HepG2 (cell line): Measurements from ENCODE around the gene PROCR. TPM values are rescaled to one million over a fixed set of nuclear protein-coding genes. Genes with fewer than 3 reads are reported as not detected.

Source experiments
- ATF4 ChIP-seq, 2 experiments: fragments of 450-650 bp in 1 of 2; sonication (generic) in 1 of 2; formaldehyde crosslinking; IDR thresholded peaks; 2 replicates each; pipeline versions ENCODE4 v1.5.0 to v1.8.0; 2020 to 2022; ENCODE audit warnings: mild to moderate bottlenecking in 1 of 2, missing genetic modification reagents in 1 of 2
- ELF4 ChIP-seq: sonication (generic); formaldehyde crosslinking; IDR thresholded peaks from 2 replicates; pipeline ENCODE4 v1.5.0; 2020; ENCODE audit warnings: missing genetic modification reagents, mild to moderate bottlenecking, moderate library complexity, borderline replicate concordance
- FOXA3 ChIP-seq: IDR thresholded peaks from 2 replicates; pipeline ENCODE4 v1.6.1; 2016; ENCODE audit warnings: missing genetic modification reagents, missing compliant biosample characterization
- FOXK1 ChIP-seq: sonication (generic); formaldehyde crosslinking; IDR thresholded peaks from 2 replicates; pipeline ENCODE4 v1.4.0; 2020; ENCODE audit warnings: low read depth, missing genetic modification reagents, borderline replicate concordance
- FOXP1 ChIP-seq, 2 experiments: fragments of 450-650 bp in 1 of 2; IDR thresholded peaks; 2 replicates each; pipeline ENCODE4 v1.6.1; 2017 to 2018; ENCODE audit warnings: antibody characterized with exemption in 1 of 2
- HMG20B ChIP-seq: conservative IDR thresholded peaks from 2 replicates; pipeline ENCODE4 v1.6.1; 2016; ENCODE audit warnings: missing genetic modification reagents, missing compliant biosample characterization
- HOMEZ ChIP-seq: IDR thresholded peaks from 2 replicates; pipeline ENCODE4 v1.6.1; 2016; ENCODE audit warnings: low read depth
- HOXD1 ChIP-seq: sonication (generic); formaldehyde crosslinking; IDR thresholded peaks from 2 replicates; pipeline ENCODE4 v1.5.0; 2020; ENCODE audit warnings: missing genetic modification reagents
- ISX ChIP-seq: sonication (generic); formaldehyde crosslinking; conservative IDR thresholded peaks from 2 replicates; pipeline ENCODE4 v1.5.0; 2020; ENCODE audit warnings: missing genetic modification reagents
- KLF6 ChIP-seq: IDR thresholded peaks from 2 replicates; pipeline ENCODE4 v1.8.0; 2016; ENCODE audit warnings: missing biosample characterization, missing genetic modification reagents
- NRL ChIP-seq: sonication (generic); formaldehyde crosslinking; IDR thresholded peaks from 2 replicates; pipeline ENCODE4 v1.5.0; 2020; ENCODE audit warnings: missing genetic modification reagents, mild to moderate bottlenecking, moderate library complexity, borderline replicate concordance
- PBX3 ChIP-seq: sonication (generic); formaldehyde crosslinking; IDR thresholded peaks from 2 replicates; pipeline ENCODE4 v1.8.1; 2023; ENCODE audit warnings: missing genetic modification reagents, inconsistent platforms, borderline replicate concordance
- RFX1 ChIP-seq: fragments of 450-650 bp; IDR thresholded peaks from 2 replicates; pipeline ENCODE4 v1.6.1; 2017
- RNF2 ChIP-seq: fragments of 450-650 bp; conservative IDR thresholded peaks from 2 replicates; pipeline ENCODE4 v1.6.1; 2016; ENCODE audit warnings: low read depth
- SYNCRIP ChIP-seq: fragments of 200-400 bp; formaldehyde crosslinking; IDR thresholded peaks from 2 replicates; pipeline ENCODE4 v1.6.1; 2018; ENCODE audit warnings: mild to moderate bottlenecking, low read depth, low read length; ENCODE audit not compliant: insufficient read depth
- ZFP82 ChIP-seq: sonication (generic); formaldehyde crosslinking; IDR thresholded peaks from 2 replicates; pipeline ENCODE4 v1.5.1; 2020; ENCODE audit warnings: mild to moderate bottlenecking, missing genetic modification reagents, borderline replicate concordance
- ZNF234 ChIP-seq: sonication (generic); formaldehyde crosslinking; conservative IDR thresholded peaks from 2 replicates; pipeline ENCODE4 v1.5.1; 2020; ENCODE audit warnings: mild to moderate bottlenecking, missing genetic modification reagents
- ZNF34 ChIP-seq: sonication (generic); formaldehyde crosslinking; IDR thresholded peaks from 2 replicates; pipeline ENCODE4 v1.4.0; 2020; ENCODE audit warnings: mild to moderate bottlenecking, missing genetic modification reagents, borderline replicate concordance
- ZNF367 ChIP-seq: sonication (generic); formaldehyde crosslinking; IDR thresholded peaks from 2 replicates; pipeline ENCODE4 v1.4.0; 2020; ENCODE audit warnings: missing genetic modification reagents, borderline replicate concordance
- ZNF589 ChIP-seq: sonication (generic); formaldehyde crosslinking; conservative IDR thresholded peaks from 2 replicates; pipeline ENCODE4 v1.8.0; 2022; ENCODE audit warnings: mild to moderate bottlenecking, moderate library complexity, missing genetic modification reagents
- ZNF607 ChIP-seq: sonication (generic); formaldehyde crosslinking; IDR thresholded peaks from 2 replicates; pipeline ENCODE4 v1.5.1; 2020; ENCODE audit warnings: missing genetic modification reagents, mild to moderate bottlenecking, borderline replicate concordance
- ZNF615 ChIP-seq: sonication (generic); formaldehyde crosslinking; IDR thresholded peaks from 2 replicates; pipeline ENCODE4 v1.5.0; 2020; ENCODE audit warnings: mild to moderate bottlenecking, missing genetic modification reagents, borderline replicate concordance
- ZNF878 ChIP-seq: sonication (generic); formaldehyde crosslinking; IDR thresholded peaks from 2 replicates; pipeline ENCODE4 v1.8.1; 2023; ENCODE audit warnings: mild to moderate bottlenecking, missing genetic modification reagents, moderate library complexity
- ZXDC ChIP-seq: sonication (generic); formaldehyde crosslinking; IDR thresholded peaks from 2 replicates; pipeline ENCODE4 v1.5.0; 2020; ENCODE audit warnings: mild to moderate bottlenecking, missing genetic modification reagents
- polyA plus RNA-seq, 8 experiments: library from polyadenylated mRNA; depleted of rRNA in 3 of 8; stranded (reverse) in 7 of 8; unstranded in 1 of 8; fragments of >200 nt; fragmentation: Illumina TruSeq in 4 of 8; extraction: Trizol in 4 of 8; gene quantifications; 2 replicates each; pipeline versions ENCODE4 v1.2.1 to v1.2.3, GENCODE V29; 2011 to 2016; ENCODE audit warnings: low read depth in 4 of 8, missing spikeins in 1 of 8, mixed read lengths in 1 of 8; ENCODE audit not compliant: insufficient read depth in 1 of 8
- total RNA-seq, 5 experiments: library from RNA; depleted of rRNA; stranded (reverse); fragments of >200 nt; fragmentation: Illumina TruSeq; extraction: Trizol; gene quantifications; 2 replicates each; pipeline ENCODE4 v1.2.3, GENCODE V29; 2016; ENCODE audit warnings: low read depth in 1 of 5

The PROCR gene
- total and polyA plus RNA-seq, 2 of the 13 experiments (the other 11 are each of a cell fraction or from before 2014, with no cell fraction given) = 1.4 to 1.7 TPM

GRCh38 chr20:35174458-35175216, 2.8 kb downstream of the PROCR start (continued):
- TF ChIP-seq ZNF878 (CRISPR knock-in tag) = no peak
- no peak for TF ChIP-seq SYNCRIP
- no peak for TF ChIP-seq RFX1
- TF ChIP-seq ZNF589 (CRISPR knock-in tag) = peak; percentile 99
- peak; percentile 68; the same call in 1 of the 2 replicates for TF ChIP-seq NRL (CRISPR knock-in tag)
- TF ChIP-seq HMG20B (CRISPR knock-in tag) = no peak
- TF ChIP-seq ZNF234 (CRISPR knock-in tag) = no peak
- TF ChIP-seq FOXK1 (CRISPR knock-in tag) = peak; percentile 66; the same call in 1 of the 2 replicates
- no peak for TF ChIP-seq HOXD1 (CRISPR knock-in tag)
- peak; percentile 96 for TF ChIP-seq RNF2
- peak; percentile 98 for TF ChIP-seq ZNF607 (CRISPR knock-in tag)
- no peak for TF ChIP-seq PBX3 (CRISPR knock-in tag)
- TF ChIP-seq FOXP1 (IDR thresholded peaks at IDR 0.05) = no peak
- TF ChIP-seq FOXP1 (CRISPR knock-in tag; IDR thresholded peaks at IDR 0.05) = no peak
- TF ChIP-seq ZXDC = no peak
- 0 out of 2 replicates have a peak, but pooled peaks have one; percentile 39 for TF ChIP-seq ZNF367
- TF ChIP-seq ELF4 = 0 out of 2 replicates have a peak, but pooled peaks have one; percentile 36
- TF ChIP-seq ZNF34 (CRISPR knock-in tag) = no peak; the same call in 1 of the 2 replicates
- peak; percentile 67 for TF ChIP-seq FOXA3
- peak; percentile 89 for TF ChIP-seq HOMEZ
- no peak for TF ChIP-seq ISX (CRISPR knock-in tag)
- TF ChIP-seq KLF6 (CRISPR knock-in tag) = peak; percentile 96
- peak; percentile 75 for TF ChIP-seq ZNF615 (CRISPR knock-in tag)
- no peak for TF ChIP-seq ZFP82 (CRISPR knock-in tag)
- peak in 1 of 2 experiments; percentile 56; a peak in 1 of 4 replicates for TF ChIP-seq ATF4 (CRISPR knock-in tag; IDR thresholded peaks at IDR 0.05)
